Stimulated activated memory B cell treated with anti-CD40 and anti-IgM and Interleukin-4, amounts not matched to agents 10 μg/mL and 1 μg/mL and 100 μg/mL, for 72 hours (primary cell): ENCODE results near the gene EME2.
A peak's percentile ranks its signal among the peaks of the same experiment; 100 is the strongest.

Source experiments
- ATAC-seq: fragments of 150-1000 bp; cut with Tn5 transposase; 2 replicates; pipeline ENCODE4 v1.10.0; 2021
- H3K27ac Mint-ChIP-seq: one replicate; pipeline ENCODE4 v1.8.0; 2022; ENCODE audit warnings: mild to moderate bottlenecking, mixed read lengths
- H3K27me3 Mint-ChIP-seq: one replicate; pipeline ENCODE4 v1.8.0; 2022; ENCODE audit warnings: mixed read lengths
- H3K36me3 Mint-ChIP-seq: one replicate; pipeline ENCODE4 v1.8.0; 2022; ENCODE audit warnings: mixed read lengths
- H3K4me1 Mint-ChIP-seq: one replicate; pipeline ENCODE4 v1.8.0; 2022; ENCODE audit warnings: mixed read lengths
- H3K4me3 Mint-ChIP-seq: one replicate; pipeline ENCODE4 v1.8.0; 2022; ENCODE audit warnings: mild to moderate bottlenecking, moderate library complexity, mixed read lengths
- H3K9me3 Mint-ChIP-seq: one replicate; pipeline ENCODE4 v1.8.0; 2022; ENCODE audit warnings: mixed read lengths

Gene EME2

GRCh38 chr16:1821861-1822611 lies 49.4 kb downstream of the EME2 start:
- no peaks in the 10 kb centered on the region for H3K27me3 Mint-ChIP-seq
- no peaks in the 10 kb centered on the region for H3K9me3 Mint-ChIP-seq
- ATAC-seq = no peak
- no peak overlapping the region for H3K27ac Mint-ChIP-seq
- H3K4me3 Mint-ChIP-seq = no peak overlapping the region
- H3K36me3 Mint-ChIP-seq = peaks cover 9% of the 10 kb centered on the region
- peaks cover 14% of the 10 kb centered on the region for H3K4me1 Mint-ChIP-seq

- peaks cover 1% of the 10 kb centered on the region for H3K36me3 Mint-ChIP-seq
- peaks cover 20% of the 10 kb centered on the region for H3K4me1 Mint-ChIP-seq
- no peak overlapping the region for H3K4me3 Mint-ChIP-seq
- H3K27me3 Mint-ChIP-seq = no peaks in the 10 kb centered on the region
- no peak for ATAC-seq
- no peaks in the 10 kb centered on the region for H3K9me3 Mint-ChIP-seq
- no peak overlapping the region for H3K27ac Mint-ChIP-seq
These were observed 50.2 kb downstream of the EME2 start for GRCh38 chr16:1822801-1823200.

- H3K36me3 Mint-ChIP-seq = no peaks in the 10 kb centered on the region
- H3K4me1 Mint-ChIP-seq = peaks cover 22% of the 10 kb centered on the region
- H3K4me3 Mint-ChIP-seq = no peak overlapping the region
- no peaks in the 10 kb centered on the region for H3K9me3 Mint-ChIP-seq
- ATAC-seq = no peak
- H3K27ac Mint-ChIP-seq = no peak overlapping the region
- no peaks in the 10 kb centered on the region for H3K27me3 Mint-ChIP-seq
These were observed 51.2 kb downstream of the EME2 start for GRCh38 chr16:1823821-1824220.

- Mint-ChIP-seq H3K27me3 (no peaks in the 10 kb centered on the region), H3K36me3 (no peaks in the 10 kb centered on the region), H3K27ac (no peak overlapping the region), H3K4me3 (peak overlapping the region; percentile 71), H3K9me3 (no peaks in the 10 kb centered on the region), H3K4me1 (peaks cover 37% of the 10 kb centered on the region)
- no peak for ATAC-seq
These were observed 52.8 kb downstream of the EME2 start for GRCh38 chr16:1825381-1825863.
